Uterus (tissue), 2 donors: ENCODE results near the gene EIF2S2.

ENCODE experiments used
- POLR2A ChIP-seq, 2 donors: fragments of 450-650 bp; IDR thresholded peaks; one replicate each; pipeline ENCODE4 v1.6.1; 2016; ENCODE audit warnings: antibody characterized with exemption in 2 of 2, mild to moderate bottlenecking in 1 of 2, moderate library complexity in 1 of 2
- TF ChIP-seq, protein P1 (sequence below), 4 experiments: fragments of 200-600 bp in 2 of 4; fragments of 450-650 bp in 2 of 4; sonication (generic) in 2 of 4; IDR thresholded peaks; one replicate each; pipeline ENCODE4 v1.5.1; 2016 to 2019; ENCODE audit warnings: antibody characterized with exemption in 4 of 4, mild to moderate bottlenecking in 2 of 4, moderate library complexity in 1 of 4

DNA sequence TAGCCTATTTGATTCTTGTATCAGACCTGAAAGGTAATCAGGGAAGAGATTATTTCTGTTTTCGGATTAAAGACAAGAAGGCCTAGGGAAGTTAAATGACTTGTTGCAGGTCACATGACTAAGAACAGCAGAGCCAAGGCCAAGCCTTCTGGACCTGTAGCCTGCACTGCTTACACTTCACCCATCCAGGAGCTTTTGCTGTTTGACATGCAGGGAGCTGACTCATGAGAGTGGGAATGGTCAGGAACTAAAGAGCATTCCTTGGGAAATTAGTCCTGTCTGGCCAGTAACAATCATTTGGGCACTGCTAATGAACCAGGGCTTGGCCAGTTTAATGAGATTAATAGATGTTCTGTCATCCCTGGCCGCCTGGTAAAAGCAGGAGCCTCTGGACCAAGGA is 46.8 kb downstream of the EIF2S2 start:
- TF ChIP-seq, protein P1, sequence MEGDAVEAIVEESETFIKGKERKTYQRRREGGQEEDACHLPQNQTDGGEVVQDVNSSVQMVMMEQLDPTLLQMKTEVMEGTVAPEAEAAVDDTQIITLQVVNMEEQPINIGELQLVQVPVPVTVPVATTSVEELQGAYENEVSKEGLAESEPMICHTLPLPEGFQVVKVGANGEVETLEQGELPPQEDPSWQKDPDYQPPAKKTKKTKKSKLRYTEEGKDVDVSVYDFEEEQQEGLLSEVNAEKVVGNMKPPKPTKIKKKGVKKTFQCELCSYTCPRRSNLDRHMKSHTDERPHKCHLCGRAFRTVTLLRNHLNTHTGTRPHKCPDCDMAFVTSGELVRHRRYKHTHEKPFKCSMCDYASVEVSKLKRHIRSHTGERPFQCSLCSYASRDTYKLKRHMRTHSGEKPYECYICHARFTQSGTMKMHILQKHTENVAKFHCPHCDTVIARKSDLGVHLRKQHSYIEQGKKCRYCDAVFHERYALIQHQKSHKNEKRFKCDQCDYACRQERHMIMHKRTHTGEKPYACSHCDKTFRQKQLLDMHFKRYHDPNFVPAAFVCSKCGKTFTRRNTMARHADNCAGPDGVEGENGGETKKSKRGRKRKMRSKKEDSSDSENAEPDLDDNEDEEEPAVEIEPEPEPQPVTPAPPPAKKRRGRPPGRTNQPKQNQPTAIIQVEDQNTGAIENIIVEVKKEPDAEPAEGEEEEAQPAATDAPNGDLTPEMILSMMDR (IDR thresholded peaks at IDR 0.05), result no peak
- no peak for TF ChIP-seq POLR2A (IDR thresholded peaks at IDR 0.05)
